ENCODE data around the gene PKNOX2.

PKNOX2 gene

DNA sequence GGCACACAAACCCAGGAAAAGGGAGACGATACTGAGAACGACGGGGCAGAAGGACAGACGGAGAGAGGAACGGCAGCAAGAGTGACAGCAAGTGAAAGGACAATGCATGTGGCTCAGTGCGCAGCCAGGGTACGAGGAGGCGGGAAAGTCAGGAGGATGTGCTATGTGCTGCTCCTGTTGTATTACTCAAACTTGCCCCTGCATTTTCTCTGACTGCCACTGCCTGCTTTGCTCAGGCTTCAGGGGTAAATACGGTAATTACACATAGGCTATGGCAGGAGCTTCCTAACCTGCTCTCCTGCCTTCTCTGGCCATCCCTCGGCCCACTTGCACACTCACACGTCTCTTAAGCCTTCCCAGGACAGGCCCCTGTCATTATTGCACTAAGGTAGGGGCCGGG lies 236.7 kb downstream of the PKNOX2 start:
- Histone ChIP-seq H3K9ac (ENCODE audit: low read depth, low read length) (no peak overlapping the region), H3K36me3 (ENCODE audit: insufficient read depth, low read length) (no peaks in the 10 kb centered on the region), H2AFZ (ENCODE audit: low read depth, low read length) (no peak overlapping the region), H3K27me3 (ENCODE audit: insufficient read depth, low read length, poor library complexity) (peaks cover 42% of the 10 kb centered on the region), H3K79me2 (ENCODE audit: insufficient read depth, low read length) (no peaks in the 10 kb centered on the region), H4K20me1 (ENCODE audit: insufficient read depth, low read length) (no peaks in the 10 kb centered on the region), H3K27ac (ENCODE audit: low read length) (no peak overlapping the region), H3K4me3 (ENCODE audit: low read depth in 1 of 2, low read length in 2 of 2) (no peak overlapping the region), H3K4me1 (ENCODE audit: insufficient read depth, low read length) (no peaks in the 10 kb centered on the region), H3K9me3 (ENCODE audit: insufficient read depth, low read length, severe bottlenecking) (no peaks in the 10 kb centered on the region), H3K4me2 (ENCODE audit: insufficient read depth, low read length) (no peak overlapping the region)
- DNase-seq, result no peak
- no peak for ATAC-seq (ENCODE audit: insufficient read depth, low read depth)
- TF ChIP-seq, protein P1, sequence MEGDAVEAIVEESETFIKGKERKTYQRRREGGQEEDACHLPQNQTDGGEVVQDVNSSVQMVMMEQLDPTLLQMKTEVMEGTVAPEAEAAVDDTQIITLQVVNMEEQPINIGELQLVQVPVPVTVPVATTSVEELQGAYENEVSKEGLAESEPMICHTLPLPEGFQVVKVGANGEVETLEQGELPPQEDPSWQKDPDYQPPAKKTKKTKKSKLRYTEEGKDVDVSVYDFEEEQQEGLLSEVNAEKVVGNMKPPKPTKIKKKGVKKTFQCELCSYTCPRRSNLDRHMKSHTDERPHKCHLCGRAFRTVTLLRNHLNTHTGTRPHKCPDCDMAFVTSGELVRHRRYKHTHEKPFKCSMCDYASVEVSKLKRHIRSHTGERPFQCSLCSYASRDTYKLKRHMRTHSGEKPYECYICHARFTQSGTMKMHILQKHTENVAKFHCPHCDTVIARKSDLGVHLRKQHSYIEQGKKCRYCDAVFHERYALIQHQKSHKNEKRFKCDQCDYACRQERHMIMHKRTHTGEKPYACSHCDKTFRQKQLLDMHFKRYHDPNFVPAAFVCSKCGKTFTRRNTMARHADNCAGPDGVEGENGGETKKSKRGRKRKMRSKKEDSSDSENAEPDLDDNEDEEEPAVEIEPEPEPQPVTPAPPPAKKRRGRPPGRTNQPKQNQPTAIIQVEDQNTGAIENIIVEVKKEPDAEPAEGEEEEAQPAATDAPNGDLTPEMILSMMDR (IDR thresholded peaks at IDR 0.05; ENCODE audit: borderline replicate concordance, extremely low read depth, low read length, poor library complexity, severe bottlenecking), result no peak
- TF ChIP-seq EZH2 (IDR thresholded peaks at IDR 0.05; ENCODE audit: borderline replicate concordance, low read depth, low read length, severe bottlenecking), result no peak

DNA sequence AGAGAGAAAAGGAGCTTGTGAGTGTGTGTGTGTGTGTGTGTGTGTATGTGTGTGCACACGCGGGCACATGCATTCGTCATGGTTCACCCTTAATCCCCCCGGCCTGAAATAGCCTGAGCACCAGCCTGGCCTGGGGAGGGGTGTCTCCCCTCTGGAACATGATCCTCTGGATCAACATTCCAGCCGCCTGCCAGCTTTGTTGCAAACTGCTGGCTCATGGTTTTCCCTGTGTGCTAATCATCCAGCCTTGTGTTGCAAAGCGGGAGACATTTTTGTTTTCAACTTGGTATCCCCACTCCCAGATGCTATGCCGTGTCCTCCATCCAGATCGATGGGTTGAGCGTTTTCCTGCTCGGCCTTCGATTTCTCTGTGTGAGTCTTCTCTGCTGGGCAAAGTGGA lies 237.2 kb downstream of the PKNOX2 start:
- no peak overlapping the region for H3K9ac ChIP-seq (ENCODE audit: low read depth, low read length)
- no peak overlapping the region for H3K4me2 ChIP-seq (ENCODE audit: insufficient read depth, low read length)
- no peaks in the 10 kb centered on the region for H4K20me1 ChIP-seq (ENCODE audit: insufficient read depth, low read length)
- no peak overlapping the region for H3K4me3 ChIP-seq (ENCODE audit: low read depth in 1 of 2, low read length in 2 of 2)
- peaks cover 42% of the 10 kb centered on the region for H3K27me3 ChIP-seq (ENCODE audit: insufficient read depth, low read length, poor library complexity)
- TF ChIP-seq, protein P1 (IDR thresholded peaks at IDR 0.05; ENCODE audit: borderline replicate concordance, extremely low read depth, low read length, poor library complexity, severe bottlenecking), result no peak
- TF ChIP-seq EZH2 (IDR thresholded peaks at IDR 0.05; ENCODE audit: borderline replicate concordance, low read depth, low read length, severe bottlenecking), result no peak
- no peaks in the 10 kb centered on the region for H3K4me1 ChIP-seq (ENCODE audit: insufficient read depth, low read length)
- ATAC-seq (ENCODE audit: insufficient read depth, low read depth), result no peak
- no peak for DNase-seq
- H2AFZ ChIP-seq (ENCODE audit: low read depth, low read length), result no peak overlapping the region
- H3K36me3 ChIP-seq (ENCODE audit: insufficient read depth, low read length), result no peaks in the 10 kb centered on the region
- H3K27ac ChIP-seq (ENCODE audit: low read length), result no peak overlapping the region
- H3K9me3 ChIP-seq (ENCODE audit: insufficient read depth, low read length, severe bottlenecking), result no peaks in the 10 kb centered on the region
- no peaks in the 10 kb centered on the region for H3K79me2 ChIP-seq (ENCODE audit: insufficient read depth, low read length)

DNA sequence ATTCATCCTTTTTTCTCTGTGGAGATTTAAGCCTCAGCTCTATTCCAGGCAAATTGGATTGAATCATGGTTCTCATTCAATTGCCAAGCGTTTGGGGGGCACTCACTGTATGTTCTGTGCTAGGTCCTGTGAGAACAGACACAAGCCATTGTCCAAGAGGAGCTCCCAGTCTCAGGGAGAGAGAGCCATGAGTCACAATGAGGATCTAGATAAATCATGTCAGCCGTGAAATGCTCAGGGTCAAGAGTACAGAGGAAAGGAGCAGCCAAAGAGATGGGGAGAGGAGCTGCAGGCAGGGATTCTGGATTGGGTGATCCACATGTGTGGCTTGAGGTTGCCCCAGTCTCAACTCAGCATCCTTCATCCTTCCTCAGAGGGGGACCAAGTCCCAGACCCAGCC lies 237.9 kb downstream of the PKNOX2 start:
- H3K4me2 ChIP-seq (ENCODE audit: insufficient read depth, low read length), result no peak overlapping the region
- no peaks in the 10 kb centered on the region for H3K9me3 ChIP-seq (ENCODE audit: insufficient read depth, low read length, severe bottlenecking)
- DNase-seq (no peak), ATAC-seq (ENCODE audit: insufficient read depth, low read depth) (no peak)
- H3K9ac ChIP-seq (ENCODE audit: low read depth, low read length), result no peak overlapping the region
- no peaks in the 10 kb centered on the region for H3K4me1 ChIP-seq (ENCODE audit: insufficient read depth, low read length)
- peaks cover 37% of the 10 kb centered on the region for H3K27me3 ChIP-seq (ENCODE audit: insufficient read depth, low read length, poor library complexity)
- H3K36me3 ChIP-seq (ENCODE audit: insufficient read depth, low read length), result no peaks in the 10 kb centered on the region
- no peak overlapping the region for H3K4me3 ChIP-seq (ENCODE audit: low read depth in 1 of 2, low read length in 2 of 2)
- H2AFZ ChIP-seq (ENCODE audit: low read depth, low read length), result no peak overlapping the region
- H3K79me2 ChIP-seq (ENCODE audit: insufficient read depth, low read length), result no peaks in the 10 kb centered on the region
- no peak overlapping the region for H3K27ac ChIP-seq (ENCODE audit: low read length)
- TF ChIP-seq, protein P1 (IDR thresholded peaks at IDR 0.05; ENCODE audit: borderline replicate concordance, extremely low read depth, low read length, poor library complexity, severe bottlenecking), result no peak
- no peak for TF ChIP-seq EZH2 (IDR thresholded peaks at IDR 0.05; ENCODE audit: borderline replicate concordance, low read depth, low read length, severe bottlenecking)
- H4K20me1 ChIP-seq (ENCODE audit: insufficient read depth, low read length), result no peaks in the 10 kb centered on the region
